ENCODE data around the gene ATP7B.

GRCh38 chr13:51916051-51916818 lies 95.0 kb downstream of the ATP7B start:
- TF ChIP-seq CTCF (IDR thresholded peaks at IDR 0.05) = no peak
- no peak for TF ChIP-seq POLR2A (IDR thresholded peaks at IDR 0.05)
- TF ChIP-seq POLR2AphosphoS5 (IDR thresholded peaks at IDR 0.05) = no peak
